SH-SY5Y (cell line): ENCODE measurements around the gene SLC1A4.

Experiments used
- GATA2 ChIP-seq: IDR thresholded peaks from 2 replicates; pipeline ENCODE4 v1.6.1; 2011; ENCODE audit warnings: mild to moderate bottlenecking, low read depth, low read length
- GATA3 ChIP-seq: IDR thresholded peaks from 2 replicates; pipeline ENCODE4 v1.6.1; 2011; ENCODE audit warnings: low read depth, mild to moderate bottlenecking, low read length, moderate library complexity

DNA sequence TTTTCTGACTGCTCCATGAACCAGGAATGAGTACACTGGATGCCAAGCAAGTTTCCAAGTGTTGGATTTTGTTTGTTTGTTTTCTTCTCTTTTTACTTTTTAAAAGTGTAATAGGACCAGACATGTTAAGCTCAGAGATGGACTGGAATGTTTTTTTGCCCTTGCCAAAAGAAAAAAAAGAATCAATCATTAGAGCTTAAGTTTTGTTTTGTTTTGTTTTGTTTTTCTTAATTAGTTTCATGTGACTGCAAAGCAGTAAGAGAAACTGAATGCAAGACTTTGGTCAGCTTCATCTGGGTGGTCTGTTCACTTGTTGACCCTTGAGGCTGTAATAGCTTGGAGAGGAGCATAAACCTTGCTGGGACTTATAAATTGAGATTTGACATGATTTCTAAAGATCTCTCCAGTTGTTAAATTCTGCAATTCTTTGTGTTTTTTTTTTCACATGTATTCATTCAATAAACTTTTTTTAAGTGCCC is 42.4 kb upstream of the SLC1A4 start:
- no peak for TF ChIP-seq GATA2
- no peak for TF ChIP-seq GATA3
